DOHH2 (cell line): ENCODE measurements around the gene TACC2.
"Not testable (repeated sequence)": the region's sequence is repeated elsewhere in the genome, so short reads cannot be mapped to it uniquely, and the experiment has no call there.

Source experiments
- H3F3A ChIP-seq: fragments of 200-600 bp; sonication (generic), shearing (Covaris generic); 2 replicates; pipeline ENCODE4 v1.6.0; 2016; ENCODE audit warnings: antibody characterized with exemption, mild to moderate bottlenecking; ENCODE audit not compliant: control insufficient read depth, insufficient read depth
- H3K27ac ChIP-seq: fragments of 200-600 bp; sonication (generic); 2 replicates; pipeline ENCODE4 v1.5.1; 2014; ENCODE audit warnings: low read depth, mild to moderate bottlenecking, low read length, moderate library complexity
- H3K27me3 ChIP-seq: fragments of 200-600 bp; sonication (generic); 2 replicates; pipeline ENCODE4 v1.6.1; 2014; ENCODE audit warnings: mild to moderate bottlenecking, low read length, mixed read lengths; ENCODE audit not compliant: control insufficient read depth
- H3K36me3 ChIP-seq: fragments of 200-600 bp; sonication (generic); 2 replicates; pipeline ENCODE4 v1.6.1; 2014; ENCODE audit warnings: mild to moderate bottlenecking, low read length, moderate library complexity, mixed read lengths; ENCODE audit not compliant: control insufficient read depth
- H3K4me1 ChIP-seq: fragments of 200-600 bp; sonication (generic); 2 replicates; pipeline ENCODE4 v1.6.1; 2014; ENCODE audit warnings: mild to moderate bottlenecking, low read length, mixed read lengths; ENCODE audit not compliant: control insufficient read depth
- H3K4me2 ChIP-seq: fragments of 200-600 bp; sonication (generic); 2 replicates; pipeline ENCODE4 v1.6.0; 2014; ENCODE audit warnings: mild to moderate bottlenecking, low read length, moderate library complexity
- H3K4me3 ChIP-seq: fragments of 200-600 bp; sonication (generic); 2 replicates; pipeline ENCODE4 v1.5.1; 2014; ENCODE audit warnings: mild to moderate bottlenecking, low read length, mixed read lengths
- H3K79me2 ChIP-seq: fragments of 200-600 bp; sonication (generic); 2 replicates; pipeline ENCODE4 v1.6.1; 2014; ENCODE audit warnings: mild to moderate bottlenecking, low read length, mixed read lengths; ENCODE audit not compliant: control insufficient read depth
- H3K9me2 ChIP-seq: fragments of 200-600 bp; sonication (generic); replicated peaks from 2 replicates; pipeline ENCODE4 v1.6.1; 2014; ENCODE audit warnings: mild to moderate bottlenecking, low read length, mixed read lengths; ENCODE audit not compliant: control insufficient read depth
- H3K9me3 ChIP-seq: fragments of 200-600 bp; sonication (generic); 2 replicates; pipeline ENCODE4 v1.6.1; 2014; ENCODE audit warnings: antibody characterized with exemption, low read length, mixed read lengths; ENCODE audit not compliant: control insufficient read depth, insufficient read depth
- H4K20me1 ChIP-seq: fragments of 200-600 bp; sonication (generic); 2 replicates; pipeline ENCODE4 v1.6.0; 2014; ENCODE audit warnings: low read depth, mild to moderate bottlenecking, antibody characterized with exemption, low read length, moderate library complexity; ENCODE audit not compliant: control insufficient read depth, insufficient read depth
- CTCF ChIP-seq: fragments of 200-600 bp; sonication (generic); IDR thresholded peaks from one replicate; pipeline ENCODE4 v1.5.1; 2014; ENCODE audit warnings: antibody characterized with exemption, mild to moderate bottlenecking, low read depth, low read length; ENCODE audit not compliant: poor library complexity, severe bottlenecking
- EZH2phosphoT487 ChIP-seq: fragments of 200-600 bp; sonication (generic); IDR thresholded peaks from 2 replicates; pipeline ENCODE4 v1.6.1; 2017; ENCODE audit warnings: borderline replicate concordance, mild to moderate bottlenecking, antibody characterized with exemption, low read length, moderate library complexity, mixed read lengths

The TACC2 gene

GRCh38 chr10:122102869-122103525, 114.0 kb downstream of the TACC2 start:
- no peaks in the 10 kb centered on the region for H3K36me3 ChIP-seq
- no peaks in the 10 kb centered on the region for H4K20me1 ChIP-seq
- H3K79me2 ChIP-seq, result no peaks in the 10 kb centered on the region
- H3K9me3 ChIP-seq, result no peaks in the 10 kb centered on the region
- no peaks in the 10 kb centered on the region for H3K27me3 ChIP-seq
- TF ChIP-seq CTCF, result no peak
- no peak for TF ChIP-seq EZH2phosphoT487
- no peaks in the 10 kb centered on the region for H3K4me1 ChIP-seq
- no peak overlapping the region for H3K4me2 ChIP-seq
- no peaks in the 10 kb centered on the region for H3F3A ChIP-seq
- no peak overlapping the region for H3K4me3 ChIP-seq
- H3K27ac ChIP-seq, result no peak overlapping the region
- H3K9me2 ChIP-seq, result no peaks in the 10 kb centered on the region

GRCh38 chr10:122103592-122103991, 114.6 kb downstream of the TACC2 start:
- Histone ChIP-seq H3K9me3 (no peaks in the 10 kb centered on the region), H3K4me3 (no peak overlapping the region), H3K27me3 (no peaks in the 10 kb centered on the region), H3K4me1 (no peaks in the 10 kb centered on the region), H3K27ac (no peak overlapping the region), H3K79me2 (no peaks in the 10 kb centered on the region), H4K20me1 (no peaks in the 10 kb centered on the region), H3F3A (no peaks in the 10 kb centered on the region), H3K4me2 (no peak overlapping the region), H3K36me3 (no peaks in the 10 kb centered on the region), H3K9me2 (no peaks in the 10 kb centered on the region)
- no peak for TF ChIP-seq EZH2phosphoT487
- no peak for TF ChIP-seq CTCF

DNA sequence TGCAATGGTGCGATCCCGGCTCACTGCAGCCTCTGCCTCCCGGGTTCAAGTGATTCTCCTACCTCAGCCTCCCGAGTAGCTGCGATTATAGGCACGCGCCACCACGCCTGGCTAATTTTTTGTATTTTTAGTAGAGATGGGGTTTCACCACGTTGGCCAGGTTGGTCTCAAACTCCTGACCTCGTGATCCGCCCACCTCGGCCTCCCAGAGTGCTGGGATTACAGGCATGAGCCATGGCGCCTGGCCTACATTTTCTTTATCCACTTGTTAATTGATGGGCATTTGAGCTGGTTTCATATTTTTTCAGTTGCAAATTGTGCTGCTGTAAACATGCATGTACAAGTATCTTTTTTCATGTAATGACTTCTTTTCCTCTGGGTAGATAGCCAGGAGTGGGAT, 119.8 kb downstream of the TACC2 start:
- not testable (repeated sequence) for H4K20me1 ChIP-seq, H3K27me3 ChIP-seq, H3K36me3 ChIP-seq, H3K9me2 ChIP-seq, H3K79me2 ChIP-seq, H3K27ac ChIP-seq, H3K4me3 ChIP-seq, H3K4me1 ChIP-seq, H3F3A ChIP-seq, H3K9me3 ChIP-seq, H3K4me2 ChIP-seq

DNA sequence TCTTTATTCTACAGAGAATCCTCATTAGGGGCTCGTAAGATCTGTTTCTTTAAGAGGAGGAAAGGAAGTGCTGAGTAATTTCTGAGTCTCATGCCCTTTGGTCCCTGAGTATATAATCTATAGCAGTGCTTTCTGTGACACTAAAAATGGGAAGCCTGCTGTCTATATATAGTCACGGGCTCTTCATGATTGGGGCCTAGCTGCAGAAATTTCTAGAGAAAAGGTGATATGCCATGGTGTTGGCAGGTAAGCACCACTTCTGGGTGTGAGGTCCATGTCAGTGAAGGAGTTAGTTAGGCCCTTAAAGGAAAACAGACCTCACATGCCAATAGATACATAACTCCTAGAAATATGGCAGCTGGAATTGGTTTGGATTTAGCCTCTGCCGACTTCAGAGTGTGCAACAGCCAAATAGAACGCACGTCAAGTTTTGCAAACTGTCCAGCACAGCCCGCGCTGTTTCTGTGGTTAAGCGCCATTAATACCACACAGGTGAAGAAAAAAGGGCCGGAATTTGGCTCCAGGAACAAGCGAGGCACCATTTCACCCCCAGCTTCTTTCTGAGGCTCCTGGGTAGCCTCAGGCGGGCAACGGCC, 123.2 kb downstream of the TACC2 start:
- Histone ChIP-seq H3K4me2 (no peak overlapping the region), H3K79me2 (no peaks in the 10 kb centered on the region), H3K9me2 (no peaks in the 10 kb centered on the region), H3K27me3 (no peaks in the 10 kb centered on the region), H3K27ac (no peak overlapping the region), H3K4me1 (no peaks in the 10 kb centered on the region), H3K36me3 (no peaks in the 10 kb centered on the region), H3K4me3 (no peak overlapping the region), H3F3A (no peaks in the 10 kb centered on the region), H3K9me3 (no peaks in the 10 kb centered on the region), H4K20me1 (no peaks in the 10 kb centered on the region)
- TF ChIP-seq CTCF, result no peak
- TF ChIP-seq EZH2phosphoT487, result no peak
